OCI-LY1 (cell line): ENCODE data around the gene CDYL2.

ENCODE experiments used
- H2AFZ ChIP-seq: fragments of 200-600 bp; sonication (generic), shearing (Covaris generic); 2 replicates; pipeline ENCODE4 v1.6.0; 2014; ENCODE audit warnings: antibody characterized with exemption, mild to moderate bottlenecking, low read length
- H3F3A ChIP-seq: fragments of 200-600 bp; sonication (generic), shearing (Covaris generic); 2 replicates; pipeline ENCODE4 v1.6.0; 2014; ENCODE audit warnings: mild to moderate bottlenecking, antibody characterized with exemption, low read length, moderate library complexity; ENCODE audit not compliant: insufficient read depth
- H3K27ac ChIP-seq: fragments of 200-600 bp; sonication (generic); 2 replicates; pipeline ENCODE4 v1.5.1; 2014; ENCODE audit warnings: low read length, mixed run types, mild to moderate bottlenecking, low read depth; ENCODE audit not compliant: poor library complexity, severe bottlenecking
- H3K27me3 ChIP-seq: fragments of 200-600 bp; sonication (generic); 2 replicates; pipeline ENCODE4 v1.6.0; 2014; ENCODE audit warnings: antibody characterized with exemption, mild to moderate bottlenecking, low read length, moderate library complexity; ENCODE audit not compliant: insufficient read depth
- H3K36me3 ChIP-seq: fragments of 200-600 bp; sonication (generic); 2 replicates; pipeline ENCODE4 v1.6.1; 2014; ENCODE audit warnings: mild to moderate bottlenecking, antibody characterized with exemption, low read length, moderate library complexity, mixed read lengths; ENCODE audit not compliant: insufficient read depth
- H3K4me1 ChIP-seq: fragments of 200-600 bp; sonication (generic); 2 replicates; pipeline ENCODE4 v1.5.1; 2014; ENCODE audit warnings: mild to moderate bottlenecking, low read length, moderate library complexity; ENCODE audit not compliant: insufficient read depth, severe bottlenecking
- H3K4me2 ChIP-seq: fragments of 200-600 bp; sonication (generic), shearing (Covaris generic); 2 replicates; pipeline ENCODE4 v1.6.1; 2014; ENCODE audit warnings: low read length
- H3K4me3 ChIP-seq: fragments of 200-600 bp; sonication (generic); 2 replicates; pipeline ENCODE4 v1.5.1; 2014; ENCODE audit warnings: low read length, low read depth, mild to moderate bottlenecking, mixed read lengths; ENCODE audit not compliant: poor library complexity, severe bottlenecking
- H3K79me2 ChIP-seq: fragments of 200-600 bp; shearing (Covaris generic); 2 replicates; pipeline ENCODE4 v1.6.1; 2016; ENCODE audit warnings: mixed run types, low read length, mixed read lengths; ENCODE audit not compliant: insufficient read depth
- H3K9ac ChIP-seq: fragments of 200-600 bp; sonication (generic), shearing (Covaris generic); 2 replicates; pipeline ENCODE4 v1.6.1; 2014; ENCODE audit warnings: mild to moderate bottlenecking, low read length, mixed read lengths
- H3K9me2 ChIP-seq: fragments of 200-600 bp; sonication (generic), shearing (Covaris generic); 2 replicates; pipeline ENCODE4 v1.6.1; 2014; ENCODE audit warnings: low read depth, mild to moderate bottlenecking, low read length, mixed read lengths
- H3K9me3 ChIP-seq: fragments of 200-600 bp; shearing (Covaris generic); 2 replicates; pipeline ENCODE4 v1.6.1; 2014; ENCODE audit warnings: low read length, mixed read lengths
- H4K20me1 ChIP-seq: fragments of 200-600 bp; sonication (generic), shearing (Covaris generic); 2 replicates; pipeline ENCODE4 v1.6.0; 2016; ENCODE audit warnings: mild to moderate bottlenecking, low read length; ENCODE audit not compliant: insufficient read depth
- EZH2 ChIP-seq: fragments of 200-600 bp; sonication (generic), shearing (Covaris generic); IDR thresholded peaks from 2 replicates; pipeline ENCODE4 v1.8.0; 2017; ENCODE audit warnings: borderline replicate concordance, mixed run types, mild to moderate bottlenecking, antibody characterized with exemption, low read length, moderate library complexity, mixed read lengths
- TF ChIP-seq, protein P1 (sequence below): fragments of 200-600 bp; sonication (generic), shearing (Covaris generic); IDR thresholded peaks from 2 replicates; pipeline ENCODE4 v1.5.1; 2017; ENCODE audit warnings: mild to moderate bottlenecking, antibody characterized with exemption, low read length, moderate library complexity, mixed read lengths

The CDYL2 gene

DNA sequence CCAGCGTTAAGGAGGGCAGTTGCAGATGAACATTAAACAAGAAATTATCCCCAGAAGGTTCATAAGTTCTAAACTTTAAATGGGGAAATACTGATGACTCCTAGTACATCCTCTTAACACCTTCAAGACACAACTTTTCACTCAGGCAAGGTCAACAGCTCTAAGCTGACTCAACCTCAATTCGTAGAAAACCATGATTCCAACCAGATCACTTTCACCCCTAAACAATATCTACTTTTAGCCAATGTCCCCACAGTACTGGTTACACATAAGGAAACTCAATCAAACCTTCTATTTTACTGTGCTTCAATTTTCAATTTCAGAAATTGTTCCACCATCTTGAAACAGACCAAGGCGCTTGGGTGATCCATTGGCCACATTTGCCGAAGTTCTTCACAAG lies 2.3 kb downstream of the CDYL2 start:
- H3K27ac ChIP-seq = no peak overlapping the region
- H3K27me3 ChIP-seq = no peaks in the 10 kb centered on the region; the same call in 1 of the 2 replicates
- no peaks in the 10 kb centered on the region for H3F3A ChIP-seq
- H3K4me2 ChIP-seq = no peak overlapping the region
- no peaks in the 10 kb centered on the region for H3K79me2 ChIP-seq
- no peak overlapping the region for H2AFZ ChIP-seq
- peaks cover 3% of the 10 kb centered on the region for H3K4me1 ChIP-seq
- no peaks in the 10 kb centered on the region for H4K20me1 ChIP-seq
- no peak overlapping the region for H3K4me3 ChIP-seq
- no peaks in the 10 kb centered on the region for H3K9me2 ChIP-seq
- no peaks in the 10 kb centered on the region for H3K9me3 ChIP-seq
- TF ChIP-seq, protein P1, sequence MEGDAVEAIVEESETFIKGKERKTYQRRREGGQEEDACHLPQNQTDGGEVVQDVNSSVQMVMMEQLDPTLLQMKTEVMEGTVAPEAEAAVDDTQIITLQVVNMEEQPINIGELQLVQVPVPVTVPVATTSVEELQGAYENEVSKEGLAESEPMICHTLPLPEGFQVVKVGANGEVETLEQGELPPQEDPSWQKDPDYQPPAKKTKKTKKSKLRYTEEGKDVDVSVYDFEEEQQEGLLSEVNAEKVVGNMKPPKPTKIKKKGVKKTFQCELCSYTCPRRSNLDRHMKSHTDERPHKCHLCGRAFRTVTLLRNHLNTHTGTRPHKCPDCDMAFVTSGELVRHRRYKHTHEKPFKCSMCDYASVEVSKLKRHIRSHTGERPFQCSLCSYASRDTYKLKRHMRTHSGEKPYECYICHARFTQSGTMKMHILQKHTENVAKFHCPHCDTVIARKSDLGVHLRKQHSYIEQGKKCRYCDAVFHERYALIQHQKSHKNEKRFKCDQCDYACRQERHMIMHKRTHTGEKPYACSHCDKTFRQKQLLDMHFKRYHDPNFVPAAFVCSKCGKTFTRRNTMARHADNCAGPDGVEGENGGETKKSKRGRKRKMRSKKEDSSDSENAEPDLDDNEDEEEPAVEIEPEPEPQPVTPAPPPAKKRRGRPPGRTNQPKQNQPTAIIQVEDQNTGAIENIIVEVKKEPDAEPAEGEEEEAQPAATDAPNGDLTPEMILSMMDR = no peak
- no peak for TF ChIP-seq EZH2
- no peaks in the 10 kb centered on the region for H3K36me3 ChIP-seq
- no peak overlapping the region for H3K9ac ChIP-seq

DNA sequence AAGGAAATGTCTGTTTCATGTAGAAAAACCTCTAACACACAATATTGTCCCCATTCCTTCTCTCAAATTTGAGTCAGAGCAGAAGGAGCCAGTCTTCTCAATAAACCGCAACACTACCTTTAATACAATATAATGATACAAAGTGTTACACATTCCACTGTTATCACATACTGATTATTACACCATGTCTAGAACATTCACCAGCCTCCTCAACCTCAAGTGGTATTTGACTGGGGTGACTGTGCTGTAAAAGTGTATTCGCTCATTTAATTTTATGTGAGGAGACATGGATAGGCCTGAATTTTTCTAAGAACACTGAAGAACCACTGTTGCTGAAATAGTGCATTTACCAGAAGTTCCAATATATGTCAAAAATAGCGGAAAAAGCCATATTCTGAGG lies 10.3 kb downstream of the CDYL2 start:
- Histone ChIP-seq H3K36me3 (no peaks in the 10 kb centered on the region), H3K9me3 (no peaks in the 10 kb centered on the region), H2AFZ (no peak overlapping the region), H3K79me2 (no peaks in the 10 kb centered on the region), H3F3A (no peaks in the 10 kb centered on the region), H3K4me1 (no peaks in the 10 kb centered on the region), H4K20me1 (no peaks in the 10 kb centered on the region), H3K9ac (no peak overlapping the region), H3K9me2 (no peaks in the 10 kb centered on the region), H3K27me3 (no peaks in the 10 kb centered on the region), H3K27ac (no peak overlapping the region), H3K4me2 (no peak overlapping the region), H3K4me3 (no peak overlapping the region)
- TF ChIP-seq, protein P1 = no peak
- no peak for TF ChIP-seq EZH2

DNA sequence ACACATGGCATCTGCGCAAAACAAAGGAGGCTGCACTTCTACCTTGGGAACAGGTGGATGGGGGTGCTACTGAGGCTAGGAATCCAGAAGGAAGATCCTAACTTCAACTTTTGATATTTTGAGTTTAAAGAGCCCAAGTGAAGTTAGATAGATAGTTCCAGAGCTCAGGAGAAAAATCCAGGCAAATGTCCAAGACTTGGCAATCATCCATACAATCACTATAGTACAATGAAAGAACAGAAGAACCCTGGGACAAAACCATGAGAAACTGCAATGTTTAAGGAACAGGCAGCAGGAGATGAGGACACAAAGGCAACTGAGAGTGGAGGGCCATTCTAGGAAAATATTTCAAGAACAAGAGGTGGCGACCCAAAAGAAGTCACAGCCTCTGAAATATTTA lies 12.4 kb downstream of the CDYL2 start:
- no peak overlapping the region for H3K4me3 ChIP-seq
- TF ChIP-seq EZH2 = no peak
- TF ChIP-seq, protein P1 = no peak
- no peak overlapping the region for H3K9ac ChIP-seq
- H3K27me3 ChIP-seq = no peaks in the 10 kb centered on the region
- no peaks in the 10 kb centered on the region for H3K9me3 ChIP-seq
- H3K36me3 ChIP-seq = no peaks in the 10 kb centered on the region
- H3K27ac ChIP-seq = no peak overlapping the region
- no peaks in the 10 kb centered on the region for H3K9me2 ChIP-seq
- no peak overlapping the region for H3K4me2 ChIP-seq
- H3F3A ChIP-seq = no peaks in the 10 kb centered on the region
- no peaks in the 10 kb centered on the region for H3K79me2 ChIP-seq
- H3K4me1 ChIP-seq = no peaks in the 10 kb centered on the region
- no peaks in the 10 kb centered on the region for H4K20me1 ChIP-seq
- no peak overlapping the region for H2AFZ ChIP-seq
